CD4-positive, alpha-beta T cell (primary cell): ENCODE measurements around the gene PPARG. TPM values are rescaled to one million over a fixed set of nuclear protein-coding genes. Genes with fewer than 3 reads are reported as not detected.

Experiments used
- ATAC-seq: fragments of 200-7000 bp; cut with Tn5 transposase; one replicate; pipeline ENCODE4 v1.10.0; 2022; ENCODE audit warnings: mild to moderate bottlenecking; ENCODE audit not compliant: poor library complexity
- CTCF ChIA-PET: fragments of 350-600 bp; sonication (Branson Sonifier 250); formaldehyde crosslinking; loops from one replicate; lab custom pipeline; 2021; ENCODE audit warnings: antibody characterized with exemption, inconsistent platforms; lab: Charles Lee
- POLR2A ChIA-PET: fragments of 350-600 bp; sonication (Branson Sonifier 250); formaldehyde crosslinking; loops from one replicate; lab custom pipeline; 2021; ENCODE audit warnings: antibody characterized with exemption, inconsistent platforms; lab: Charles Lee
- DNase-seq, 14 experiments: peaks; one replicate each; pipeline ENCODE4 v3.0.0-alpha.2; 2013 to 2020; ENCODE audit warnings: mixed read lengths in 2 of 14
- H3K27ac ChIP-seq, 2 donors: one replicate each; pipeline versions ENCODE4 v1.5.1 to v1.7.0; 2013; ENCODE audit warnings: low read length in 2 of 2, low read depth in 1 of 2, mild to moderate bottlenecking in 1 of 2
- H3K27me3 ChIP-seq, 2 experiments: 1 replicate in 1 of 2; 2 replicates in 1 of 2; pipeline versions ENCODE4 v1.6.1 to v1.7.0; 2013; ENCODE audit warnings: low read length in 2 of 2, control low read depth in 1 of 2, mild to moderate bottlenecking in 1 of 2, moderate library complexity in 1 of 2; ENCODE audit not compliant: insufficient read depth in 2 of 2, control insufficient read depth in 1 of 2
- H3K36me3 ChIP-seq: one replicate; pipeline ENCODE4 v1.6.1; 2013; ENCODE audit warnings: low read length, control low read depth; ENCODE audit not compliant: insufficient read depth
- H3K4me1 ChIP-seq: one replicate; pipeline ENCODE4 v1.6.1; 2013; ENCODE audit warnings: low read length, control low read depth; ENCODE audit not compliant: insufficient read depth
- H3K4me3 ChIP-seq: one replicate; pipeline ENCODE4 v1.5.1; 2013; ENCODE audit warnings: mild to moderate bottlenecking, low read length, moderate library complexity
- H3K9me3 ChIP-seq, 2 experiments: 1 replicate in 1 of 2; 2 replicates in 1 of 2; pipeline versions ENCODE4 v1.6.1 to v1.7.0; 2013; ENCODE audit warnings: low read length in 2 of 2, mild to moderate bottlenecking in 2 of 2, control low read depth in 1 of 2, moderate library complexity in 1 of 2; ENCODE audit not compliant: control insufficient read depth in 1 of 2, insufficient read depth in 1 of 2
- H3K27ac Mint-ChIP-seq: one replicate; pipeline ENCODE4 v1.8.0; 2020; ENCODE audit warnings: mixed read lengths
- H3K27me3 Mint-ChIP-seq: one replicate; pipeline ENCODE4 v1.8.0; 2021; ENCODE audit warnings: mixed read lengths
- H3K36me3 Mint-ChIP-seq: one replicate; pipeline ENCODE4 v1.8.0; 2021; ENCODE audit warnings: low read depth, mixed read lengths
- H3K4me1 Mint-ChIP-seq: one replicate; pipeline ENCODE4 v1.8.0; 2021; ENCODE audit warnings: low read depth, mixed read lengths
- H3K4me3 Mint-ChIP-seq: one replicate; pipeline ENCODE4 v1.8.0; 2020; ENCODE audit warnings: mild to moderate bottlenecking, mixed read lengths
- H3K9me3 Mint-ChIP-seq: one replicate; pipeline ENCODE4 v1.8.0; 2020; ENCODE audit warnings: mixed read lengths
- intact Hi-C, 2 experiments: fragments of 100-400 bp; cut with DNase I in 1 of 2; cut with micrococcal nuclease in 1 of 2; formaldehyde crosslinking; loops; one replicate each; pipeline versions ENCODE4 v1.15.1 to v1.9.0; 2023 to 2025; cut with DNase I, micrococcal nuclease
- total RNA-seq, 174 experiments: library from RNA in 2 of 174; stranded (reverse) in 2 of 174; gene quantifications; one replicate each; pipeline ENCODE4 v1.2.3 and lab custom pipeline; 2021 to 2026
- TF ChIP-seq, protein P1 (sequence below): fragments of 200-600 bp; IDR thresholded peaks from one replicate; pipeline ENCODE4 v1.8.0; 2022; ENCODE audit warnings: antibody characterized with exemption, mild to moderate bottlenecking

Gene PPARG
- total RNA-seq, 2 experiments from 2014 or later: 0.27 to 0.75 TPM

DNA sequence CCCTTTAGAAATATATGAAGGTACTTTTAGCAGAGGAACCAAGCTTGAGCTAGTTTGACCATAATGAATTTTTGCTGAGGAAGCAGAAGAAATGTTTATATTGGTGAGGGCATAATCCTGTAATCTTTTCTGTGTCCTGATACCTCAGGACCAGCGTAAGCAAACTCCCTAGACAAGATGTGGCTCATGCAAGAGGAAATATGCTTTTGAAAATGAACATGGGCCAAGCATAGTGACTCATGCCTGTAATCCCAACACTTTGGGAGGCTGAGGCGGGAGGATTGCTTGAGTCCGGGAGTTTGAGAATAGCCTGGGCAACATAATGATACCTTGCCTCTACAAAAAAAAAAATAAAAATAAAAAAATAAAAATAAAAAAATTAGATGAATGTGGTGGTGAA lies 78.5 kb downstream of the PPARG start:
- POLR2A ChIA-PET: no interaction called here
- ATAC-seq: no peak
- Mint-ChIP-seq H3K36me3 (no peaks in the 10 kb centered on the region), H3K27ac (no peak overlapping the region), H3K4me1 (peaks cover 5% of the 10 kb centered on the region), H3K9me3 (no peaks in the 10 kb centered on the region), H3K4me3 (no peak overlapping the region), H3K27me3 (no peaks in the 10 kb centered on the region)
- no peak for DNase-seq
- no peaks in the 10 kb centered on the region for H3K4me1 ChIP-seq
- no peak overlapping the region for H3K4me3 ChIP-seq
- no peaks in the 10 kb centered on the region for H3K36me3 ChIP-seq
- intact Hi-C loops: no loop called here
- TF ChIP-seq, protein P1, sequence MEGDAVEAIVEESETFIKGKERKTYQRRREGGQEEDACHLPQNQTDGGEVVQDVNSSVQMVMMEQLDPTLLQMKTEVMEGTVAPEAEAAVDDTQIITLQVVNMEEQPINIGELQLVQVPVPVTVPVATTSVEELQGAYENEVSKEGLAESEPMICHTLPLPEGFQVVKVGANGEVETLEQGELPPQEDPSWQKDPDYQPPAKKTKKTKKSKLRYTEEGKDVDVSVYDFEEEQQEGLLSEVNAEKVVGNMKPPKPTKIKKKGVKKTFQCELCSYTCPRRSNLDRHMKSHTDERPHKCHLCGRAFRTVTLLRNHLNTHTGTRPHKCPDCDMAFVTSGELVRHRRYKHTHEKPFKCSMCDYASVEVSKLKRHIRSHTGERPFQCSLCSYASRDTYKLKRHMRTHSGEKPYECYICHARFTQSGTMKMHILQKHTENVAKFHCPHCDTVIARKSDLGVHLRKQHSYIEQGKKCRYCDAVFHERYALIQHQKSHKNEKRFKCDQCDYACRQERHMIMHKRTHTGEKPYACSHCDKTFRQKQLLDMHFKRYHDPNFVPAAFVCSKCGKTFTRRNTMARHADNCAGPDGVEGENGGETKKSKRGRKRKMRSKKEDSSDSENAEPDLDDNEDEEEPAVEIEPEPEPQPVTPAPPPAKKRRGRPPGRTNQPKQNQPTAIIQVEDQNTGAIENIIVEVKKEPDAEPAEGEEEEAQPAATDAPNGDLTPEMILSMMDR: no peak
- no peaks in the 10 kb centered on the region for H3K27me3 ChIP-seq
- CTCF ChIA-PET: interaction anchor here (0.6 kb wide), 1 partner anchor 241 kb away, joined by 3 read pairs; no protein-coding TSS in a partner anchor
- no peaks in the 10 kb centered on the region for H3K9me3 ChIP-seq
- H3K27ac ChIP-seq: no peak overlapping the region

GRCh38 chr3:12369029-12369428 lies 80.2 kb downstream of the PPARG start:
- Mint-ChIP-seq H3K27ac (no peak overlapping the region), H3K36me3 (no peaks in the 10 kb centered on the region), H3K9me3 (no peaks in the 10 kb centered on the region), H3K4me3 (no peak overlapping the region), H3K4me1 (peaks cover 3% of the 10 kb centered on the region), H3K27me3 (peaks cover 6% of the 10 kb centered on the region)
- POLR2A ChIA-PET: no interaction called here
- TF ChIP-seq, protein P1: no peak
- Histone ChIP-seq H3K4me3 (no peak overlapping the region), H3K27me3 (no peaks in the 10 kb centered on the region), H3K36me3 (no peaks in the 10 kb centered on the region), H3K4me1 (no peaks in the 10 kb centered on the region), H3K9me3 (no peaks in the 10 kb centered on the region), H3K27ac (no peak overlapping the region)
- intact Hi-C loops: no loop called here
- ATAC-seq (no peak), DNase-seq (no peak)
- CTCF ChIA-PET: no interaction called here

GRCh38 chr3:12369598-12369997 lies 80.7 kb downstream of the PPARG start:
- H3K4me3 ChIP-seq: no peak overlapping the region
- Mint-ChIP-seq H3K4me3 (no peak overlapping the region), H3K36me3 (no peaks in the 10 kb centered on the region), H3K4me1 (no peaks in the 10 kb centered on the region), H3K27ac (no peak overlapping the region), H3K27me3 (peaks cover 6% of the 10 kb centered on the region), H3K9me3 (no peaks in the 10 kb centered on the region)
- ChIA-PET CTCF (no interaction called here), POLR2A (no interaction called here)
- TF ChIP-seq, protein P1: no peak
- H3K27ac ChIP-seq: no peak overlapping the region
- no peak for ATAC-seq
- no peak for DNase-seq
- H3K4me1 ChIP-seq: no peaks in the 10 kb centered on the region
- H3K36me3 ChIP-seq: no peaks in the 10 kb centered on the region
- intact Hi-C loops: no loop called here
- H3K9me3 ChIP-seq: no peaks in the 10 kb centered on the region
- H3K27me3 ChIP-seq: no peaks in the 10 kb centered on the region
